Measurements from ENCODE around the gene KCNAB1. TPM values are rescaled to one million over a fixed set of nuclear protein-coding genes. Genes with fewer than 3 reads are reported as not detected.

KCNAB1 gene
- total and polyA plus RNA-seq, 2 of the 8 experiments (the other 6 are each of a cell fraction or from before 2014, with no cell fraction given) = 0.51 to 2.3 TPM

GRCh38 chr3:156102267-156102931, 18.0 kb upstream of the KCNAB1 start:
- Histone ChIP-seq H3K4me2 (ENCODE audit: insufficient read depth in 1 of 2, low read depth in 2 of 2, low read length in 2 of 2) (no peak overlapping the region), H3K4me3 (ENCODE audit: extremely low read depth in 1 of 4, insufficient read depth in 2 of 4, low read depth in 3 of 4, low read length in 4 of 4) (no peak overlapping the region), H3K18ac (ENCODE audit: extremely low read depth, low read length) (no peak overlapping the region), H4K8ac (ENCODE audit: extremely low read depth, insufficient read depth, low read length) (no peak overlapping the region), H3K9ac (replicated peaks in 1 of 4; ENCODE audit: extremely low read depth in 1 of 4, low read depth in 3 of 4, low read length in 3 of 4) (no peak overlapping the region), H3K27ac (ENCODE audit: low read depth, low read length) (no peak overlapping the region), H2BK15ac (ENCODE audit: low read length) (no peak overlapping the region), H3K14ac (ENCODE audit: insufficient read length) (no peak overlapping the region), H3K27me3 (replicated peaks in 1 of 4; ENCODE audit: control insufficient read depth in 3 of 4, extremely low read depth in 1 of 4, insufficient read depth in 3 of 4, low read length in 3 of 4) (no peaks in the 10 kb centered on the region), H2BK120ac (replicated peaks; ENCODE audit: low read depth, low read length) (no peak overlapping the region), H2BK5ac (ENCODE audit: low read depth, low read length) (no peak overlapping the region), H3K4ac (replicated peaks; ENCODE audit: insufficient read length, low read depth, low read length) (no peak overlapping the region), H4K20me1 (replicated peaks in 1 of 2; ENCODE audit: control insufficient read depth in 1 of 2, insufficient read depth in 2 of 2, low read length in 2 of 2) (no peaks in the 10 kb centered on the region), H2AFZ (ENCODE audit: low read length) (no peak overlapping the region), H3K23ac (ENCODE audit: insufficient read length) (no peak overlapping the region), H3K4me1 (replicated peaks in 1 of 4; ENCODE audit: control insufficient read depth in 3 of 4, insufficient read depth in 4 of 4, low read length in 3 of 4) (no peaks in the 10 kb centered on the region), H2AK5ac (ENCODE audit: low read depth, low read length) (no peak overlapping the region), H3K79me2 (ENCODE audit: control insufficient read depth in 1 of 2, insufficient read depth in 2 of 2, low read length in 2 of 2) (no peaks in the 10 kb centered on the region), H3K23me2 (ENCODE audit: low read depth, low read length) (no peaks in the 10 kb centered on the region), H3K9me3 (ENCODE audit: insufficient read depth in 2 of 2, low read depth in 1 of 2, low read length in 1 of 2) (no peaks in the 10 kb centered on the region), H2BK20ac (ENCODE audit: low read length) (no peak overlapping the region), H3K36me3 (ENCODE audit: control insufficient read depth in 2 of 4, insufficient read depth in 4 of 4, low read length in 3 of 4) (no peaks in the 10 kb centered on the region), H2BK12ac (ENCODE audit: low read depth, low read length) (no peak overlapping the region), H4K5ac (ENCODE audit: insufficient read length, low read depth, low read length) (no peak overlapping the region), H3K79me1 (ENCODE audit: low read depth, low read length) (no peaks in the 10 kb centered on the region), H3K56ac (replicated peaks; ENCODE audit: insufficient read length, low read depth, low read length) (no peak overlapping the region), H4K91ac (replicated peaks; ENCODE audit: insufficient read length, low read length) (no peak overlapping the region)
- 84% methylated on average over 4 of the region's 4 CpGs; no CpG with 5 or more reads in 1 of the 2 experiments for WGBS, 2 experiments (ENCODE audit: extremely low coverage in 1 of 2, insufficient coverage in 1 of 2, insufficient read length in 1 of 2, insufficient replicate concordance in 2 of 2, low coverage in 1 of 2, low lambda C conversion rate in 2 of 2, missing lambda C conversion rate in 1 of 2)
- FAIRE-seq = no peak
- ChIA-PET POLR2A (ENCODE audit: partially characterized antibody) (no interaction called here), CTCF (ENCODE audit: partially characterized antibody) (interaction anchor here (0.5 to 2.0 kb wide), 8 partner anchors 12 to 692 kb away, joined by 3 to 7 read pairs (median 3); no protein-coding TSS in a partner anchor)
- DNase-seq (ENCODE audit: low read depth in 1 of 2, low spot score in 2 of 2) = no peak
- TF ChIP-seq POU5F1 (IDR thresholded peaks at IDR 0.05; ENCODE audit: low read depth, low read length) (no peak), POLR2AphosphoS5 (IDR thresholded peaks at IDR 0.05; ENCODE audit: low read depth, low read length) (no peak), PHF8 (conservative IDR thresholded peaks at IDR 0.05; ENCODE audit: low read depth, low read length) (no peak), SP4 (IDR thresholded peaks at IDR 0.05; ENCODE audit: low read length) (no peak), SP2 (IDR thresholded peaks at IDR 0.05; ENCODE audit: low read length) (no peak), ASH2L (IDR thresholded peaks at IDR 0.05; ENCODE audit: low read length) (no peak), RBBP5 (IDR thresholded peaks at IDR 0.05; ENCODE audit: borderline replicate concordance, low read depth, low read length) (no peak), RXRA (IDR thresholded peaks at IDR 0.05; ENCODE audit: insufficient read depth, low read depth, low read length) (no peak), BACH1 (IDR thresholded peaks at IDR 0.05; ENCODE audit: low read length) (no peak), CEBPB (IDR thresholded peaks at IDR 0.05; ENCODE audit: low read depth, low read length) (no peak)

Data from H1 (cell line).